Panc1 (cell line): ENCODE measurements around the gene KCNJ12. TPM values are rescaled to one million over a fixed set of nuclear protein-coding genes. Genes with fewer than 3 reads are reported as not detected.

Experiments
- ATAC-seq: fragments of 200-7000 bp; cut with Tn5 transposase; 2 replicates; pipeline ENCODE4 v1.9.1; 2020; ENCODE audit warnings: mild to moderate bottlenecking, moderate library complexity
- BruUV-seq: library from RNA; stranded (reverse); fragments of 400-500 nt; replicated peaks from 2 replicates; lab custom pipeline; 2021; lab: Mats Ljungman, UMichigan
- CTCF ChIA-PET: fragments of 300-600 bp; sonication (Branson Sonifier 250); formaldehyde crosslinking; loops from one replicate; lab custom pipeline; 2022; ENCODE audit warnings: antibody characterized with exemption; lab: Charles Lee
- POLR2A ChIA-PET: fragments of 300-600 bp; sonication (Branson Sonifier 250); formaldehyde crosslinking; loops from one replicate; lab custom pipeline; 2022; ENCODE audit warnings: antibody characterized with exemption; lab: Charles Lee
- DNase-seq: peaks from one replicate; pipeline ENCODE4 v3.0.0-alpha.2; 2010; ENCODE audit warnings: low read depth, low spot score
- H3K27ac ChIP-seq: 2 replicates; pipeline ENCODE4 v1.5.1; 2011; ENCODE audit warnings: mild to moderate bottlenecking, low read length, inconsistent platforms
- H3K27me3 ChIP-seq: fragments of 200-500 bp; sonication (Bioruptor generic); 2 replicates; pipeline ENCODE4 v1.6.0; 2014; ENCODE audit warnings: low read length, inconsistent platforms; ENCODE audit not compliant: control insufficient read depth, insufficient read depth
- H3K36me3 ChIP-seq: fragments of 200-500 bp; sonication (Bioruptor generic); 2 replicates; pipeline ENCODE4 v1.5.1; 2014; ENCODE audit warnings: inconsistent platforms, mild to moderate bottlenecking, low read length, moderate library complexity; ENCODE audit not compliant: control insufficient read depth, insufficient read depth
- H3K4me1 ChIP-seq: 2 replicates; pipeline ENCODE4 v1.5.1; 2011; ENCODE audit warnings: inconsistent platforms, mild to moderate bottlenecking, low read length, moderate library complexity; ENCODE audit not compliant: control insufficient read depth, insufficient read depth
- H3K4me3 ChIP-seq, 2 experiments: 2 replicates each; pipeline ENCODE4 v1.5.1; 2011 to 2012; ENCODE audit warnings: low read depth in 2 of 2, low read length in 2 of 2, mild to moderate bottlenecking in 2 of 2, inconsistent platforms in 1 of 2, moderate library complexity in 1 of 2
- H3K9me3 ChIP-seq: fragments of 200-500 bp; sonication (Bioruptor generic); 2 replicates; pipeline ENCODE4 v1.5.1; 2014; ENCODE audit warnings: low read depth, mild to moderate bottlenecking, inconsistent platforms, low read length, moderate library complexity; ENCODE audit not compliant: control insufficient read depth, insufficient read depth
- CTCF ChIP-seq: fragments of 450-650 bp; IDR thresholded peaks from 2 replicates; pipeline ENCODE4 v1.5.1; 2017; ENCODE audit warnings: mild to moderate bottlenecking
- POLR2AphosphoS5 ChIP-seq: IDR thresholded peaks from 2 replicates; pipeline ENCODE4 v1.6.1; 2012; ENCODE audit warnings: mild to moderate bottlenecking, low read depth, low read length, moderate library complexity
- SIN3A ChIP-seq: IDR thresholded peaks from 2 replicates; pipeline ENCODE4 v1.6.1; 2012; ENCODE audit warnings: low read depth, mild to moderate bottlenecking, low read length, moderate library complexity, borderline replicate concordance; ENCODE audit not compliant: insufficient read depth
- TCF7L2 ChIP-seq: IDR thresholded peaks from 2 replicates; pipeline ENCODE4 v1.6.1; 2011; ENCODE audit warnings: mild to moderate bottlenecking, low read depth, low read length, inconsistent platforms
- in situ Hi-C: cut with HindIII; loops from 2 replicates; pipeline ENCODE4 v1.10.0; 2016; ENCODE audit warnings: low sequenced_read_pairs, low pct_unique_long_range_greater_than_20kb
- intact Hi-C: fragments of 100-400 bp; cut with micrococcal nuclease; formaldehyde crosslinking; loops from one replicate; pipeline ENCODE4 v1.10.0; 2022; ENCODE audit not compliant: unreplicated experiment
- total RNA-seq: library from RNA; stranded (reverse); gene quantifications from one replicate; pipeline ENCODE4 v1.2.1, GENCODE V29; 2021; ENCODE audit not compliant: unreplicated experiment
- TF ChIP-seq, protein P1 (sequence below), 2 experiments: IDR thresholded peaks; 2 replicates each; pipeline ENCODE4 v1.6.1; 2011 to 2012; ENCODE audit warnings: low read depth in 2 of 2, control low read depth in 1 of 2, low read length in 1 of 2, mild to moderate bottlenecking in 1 of 2, moderate library complexity in 1 of 2; ENCODE audit not compliant: insufficient read depth in 1 of 2

KCNJ12 gene
- total RNA-seq, 1 experiment from 2014 or later: 2.7 TPM

DNA sequence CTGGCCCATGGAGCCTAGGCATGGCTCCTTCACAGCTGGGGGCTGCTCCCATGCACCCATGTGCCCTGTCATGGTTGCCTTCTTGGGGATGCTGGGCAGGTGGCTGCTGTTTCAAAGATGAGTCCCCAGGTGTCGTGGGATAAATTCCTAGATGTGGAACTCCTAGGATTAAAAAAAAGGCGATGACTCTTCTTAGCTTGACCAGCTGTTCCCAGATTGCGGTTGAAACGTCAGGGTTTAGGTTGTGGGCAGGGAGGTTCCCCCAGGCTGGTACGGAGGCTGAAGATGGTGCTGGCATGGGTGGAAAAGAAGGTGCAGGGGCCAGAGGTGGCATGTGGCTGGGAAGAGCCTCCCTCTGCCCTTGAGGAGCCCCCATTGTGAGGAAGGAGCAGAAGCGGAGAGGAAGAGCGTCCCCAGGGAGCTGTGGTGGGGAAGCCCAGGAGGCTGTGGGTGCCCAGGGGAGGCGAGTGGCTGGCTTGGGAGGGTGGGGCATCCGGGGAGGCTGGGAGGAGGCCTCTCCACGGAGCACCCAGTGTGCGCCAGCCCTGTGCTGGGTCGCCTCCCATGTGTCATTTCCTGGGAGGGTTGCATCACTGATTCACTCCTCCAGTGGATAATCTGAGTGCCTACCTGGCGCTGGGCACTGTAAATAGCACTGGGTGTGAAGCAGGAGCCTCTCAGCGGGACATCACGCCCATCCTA, 7.5 kb upstream of the KCNJ12 start:
- Histone ChIP-seq H3K27ac (no peak overlapping the region), H3K4me3 (no peak overlapping the region), H3K36me3 (no peaks in the 10 kb centered on the region), H3K27me3 (no peaks in the 10 kb centered on the region), H3K9me3 (no peaks in the 10 kb centered on the region), H3K4me1 (no peaks in the 10 kb centered on the region)
- no TSS peak for BruUV-seq
- CTCF ChIA-PET: interaction anchor here (0.6 kb wide), 1 partner anchor 88 kb away, joined by 12 read pairs; no protein-coding TSS in a partner anchor
- TF ChIP-seq POLR2AphosphoS5 (no peak), TCF7L2 (no peak), SIN3A (no peak), CTCF (no peak)
- TF ChIP-seq, protein P1, sequence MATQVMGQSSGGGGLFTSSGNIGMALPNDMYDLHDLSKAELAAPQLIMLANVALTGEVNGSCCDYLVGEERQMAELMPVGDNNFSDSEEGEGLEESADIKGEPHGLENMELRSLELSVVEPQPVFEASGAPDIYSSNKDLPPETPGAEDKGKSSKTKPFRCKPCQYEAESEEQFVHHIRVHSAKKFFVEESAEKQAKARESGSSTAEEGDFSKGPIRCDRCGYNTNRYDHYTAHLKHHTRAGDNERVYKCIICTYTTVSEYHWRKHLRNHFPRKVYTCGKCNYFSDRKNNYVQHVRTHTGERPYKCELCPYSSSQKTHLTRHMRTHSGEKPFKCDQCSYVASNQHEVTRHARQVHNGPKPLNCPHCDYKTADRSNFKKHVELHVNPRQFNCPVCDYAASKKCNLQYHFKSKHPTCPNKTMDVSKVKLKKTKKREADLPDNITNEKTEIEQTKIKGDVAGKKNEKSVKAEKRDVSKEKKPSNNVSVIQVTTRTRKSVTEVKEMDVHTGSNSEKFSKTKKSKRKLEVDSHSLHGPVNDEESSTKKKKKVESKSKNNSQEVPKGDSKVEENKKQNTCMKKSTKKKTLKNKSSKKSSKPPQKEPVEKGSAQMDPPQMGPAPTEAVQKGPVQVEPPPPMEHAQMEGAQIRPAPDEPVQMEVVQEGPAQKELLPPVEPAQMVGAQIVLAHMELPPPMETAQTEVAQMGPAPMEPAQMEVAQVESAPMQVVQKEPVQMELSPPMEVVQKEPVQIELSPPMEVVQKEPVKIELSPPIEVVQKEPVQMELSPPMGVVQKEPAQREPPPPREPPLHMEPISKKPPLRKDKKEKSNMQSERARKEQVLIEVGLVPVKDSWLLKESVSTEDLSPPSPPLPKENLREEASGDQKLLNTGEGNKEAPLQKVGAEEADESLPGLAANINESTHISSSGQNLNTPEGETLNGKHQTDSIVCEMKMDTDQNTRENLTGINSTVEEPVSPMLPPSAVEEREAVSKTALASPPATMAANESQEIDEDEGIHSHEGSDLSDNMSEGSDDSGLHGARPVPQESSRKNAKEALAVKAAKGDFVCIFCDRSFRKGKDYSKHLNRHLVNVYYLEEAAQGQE (IDR thresholded peaks at IDR 0.05; ENCODE audit: insufficient read depth in 1 of 2, low read depth in 2 of 2, low read length in 1 of 2): no peak
- in situ Hi-C loops (no loop called here), intact Hi-C loops (no loop called here)
- POLR2A ChIA-PET: no interaction called here
- DNase-seq (no peak), ATAC-seq (no peak)

DNA sequence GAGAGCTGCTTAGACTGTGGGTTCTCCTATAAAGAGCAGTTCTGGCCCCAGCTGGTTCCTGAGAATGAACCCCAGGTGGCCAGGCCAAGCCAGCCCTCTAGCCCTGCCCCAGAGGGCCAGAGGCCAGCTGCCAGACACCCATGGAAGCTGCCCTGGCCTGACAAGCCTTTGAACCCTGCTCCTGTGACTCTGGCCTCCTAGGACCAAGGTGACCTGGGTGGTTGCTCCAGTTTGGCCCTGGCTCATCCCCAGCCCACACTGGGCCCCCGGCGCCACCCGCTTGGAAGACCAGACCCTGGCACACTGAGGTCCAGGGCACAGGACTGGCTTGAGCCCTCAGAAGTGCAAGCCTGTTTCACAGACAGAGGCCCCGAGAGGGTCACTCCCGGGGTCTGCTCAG, 6.8 kb upstream of the KCNJ12 start:
- ChIA-PET CTCF (interaction anchor here (0.6 kb wide), 1 partner anchor 269 kb away, joined by 8 read pairs; no protein-coding TSS in a partner anchor), POLR2A (no interaction called here)
- in situ Hi-C loops (no loop called here), intact Hi-C loops (no loop called here)
- TF ChIP-seq, protein P1 (IDR thresholded peaks at IDR 0.05; ENCODE audit: insufficient read depth in 1 of 2, low read depth in 2 of 2, low read length in 1 of 2): no peak
- TF ChIP-seq POLR2AphosphoS5: no peak
- no peak for TF ChIP-seq SIN3A
- TF ChIP-seq CTCF: no peak
- no peak for TF ChIP-seq TCF7L2
- no peak for DNase-seq
- H3K27ac ChIP-seq: no peak overlapping the region
- H3K36me3 ChIP-seq: no peaks in the 10 kb centered on the region
- BruUV-seq: no TSS peak
- H3K9me3 ChIP-seq: no peaks in the 10 kb centered on the region
- ATAC-seq: no peak
- H3K27me3 ChIP-seq: no peaks in the 10 kb centered on the region
- no peaks in the 10 kb centered on the region for H3K4me1 ChIP-seq
- no peak overlapping the region for H3K4me3 ChIP-seq
